ENCODE measurements around the gene NHERF2. TPM values are rescaled to one million over a fixed set of nuclear protein-coding genes. Genes with fewer than 3 reads are reported as not detected.

NHERF2 gene
- total RNA-seq, 6 experiments from 2014 or later, result 140 to 177 (median 152) TPM

- Mint-ChIP-seq H3K4me1 (ENCODE audit: low read depth) (peaks cover 19% of the 10 kb centered on the region), H3K27me3 (ENCODE audit: insufficient read depth) (peaks cover 9% of the 10 kb centered on the region), H3K27ac (no peak within 1 kb of the TSS), H3K36me3 (ENCODE audit: low read depth) (no peaks in the 10 kb centered on the region), H3K4me3 (peak within 1 kb of the TSS; percentile 51; the same call in 1 of the 2 replicates), H3K9me3 (no peaks in the 10 kb centered on the region)
- TF ChIP-seq CTCF (IDR thresholded peaks at IDR 0.05), result no peak
- DNase-seq, result no peak
Observed at GRCh38 chr16:2019518-2019920, 7.2 kb upstream of the NHERF2 start, which contains the start of gene NPW. Gene NPW, plus strand, starts transcription at chr16:2019785.

- Mint-ChIP-seq H3K36me3 (ENCODE audit: low read depth) (no peaks in the 10 kb centered on the region), H3K27ac (no peak overlapping the region), H3K27me3 (ENCODE audit: insufficient read depth) (peaks cover 9% of the 10 kb centered on the region), H3K4me1 (ENCODE audit: low read depth) (peaks cover 19% of the 10 kb centered on the region), H3K4me3 (peak overlapping the region; percentile 51; the same call in 1 of the 2 replicates), H3K9me3 (no peaks in the 10 kb centered on the region)
- no peak for TF ChIP-seq CTCF (IDR thresholded peaks at IDR 0.05)
- DNase-seq, result no peak
Observed at GRCh38 chr16:2019921-2020831, 6.5 kb upstream of the NHERF2 start.

GRCh38 chr16:2022723-2023091 lies 4.0 kb upstream of the NHERF2 start:
- peak; percentile 47 for DNase-seq
- Mint-ChIP-seq H3K27me3 (ENCODE audit: insufficient read depth) (peaks cover 9% of the 10 kb centered on the region), H3K4me3 (peak overlapping the region; percentile 80), H3K9me3 (no peaks in the 10 kb centered on the region), H3K36me3 (ENCODE audit: low read depth) (no peaks in the 10 kb centered on the region), H3K27ac (peak overlapping the region; percentile 68), H3K4me1 (ENCODE audit: low read depth) (peaks cover 23% of the 10 kb centered on the region)
- no peak for TF ChIP-seq CTCF (IDR thresholded peaks at IDR 0.05)

- no peaks in the 10 kb centered on the region for H3K9me3 Mint-ChIP-seq
- DNase-seq, result peak; percentile 80
- peak; percentile 98 for TF ChIP-seq CTCF (IDR thresholded peaks at IDR 0.05)
- H3K4me1 Mint-ChIP-seq (ENCODE audit: low read depth), result peaks cover 29% of the 10 kb centered on the region
- peaks cover 9% of the 10 kb centered on the region for H3K27me3 Mint-ChIP-seq (ENCODE audit: insufficient read depth)
- H3K36me3 Mint-ChIP-seq (ENCODE audit: low read depth), result no peaks in the 10 kb centered on the region
- H3K4me3 Mint-ChIP-seq, result peak overlapping the region; percentile 80
- peak overlapping the region; percentile 68 for H3K27ac Mint-ChIP-seq
Observed at GRCh38 chr16:2023092-2024031, 3.3 kb upstream of the NHERF2 start.

GRCh38 chr16:2024032-2024420 lies 2.7 kb upstream of the NHERF2 start:
- H3K27ac Mint-ChIP-seq, result no peak overlapping the region
- H3K4me1 Mint-ChIP-seq (ENCODE audit: low read depth), result peaks cover 34% of the 10 kb centered on the region
- DNase-seq, result no peak
- H3K27me3 Mint-ChIP-seq (ENCODE audit: insufficient read depth), result peaks cover 10% of the 10 kb centered on the region
- no peaks in the 10 kb centered on the region for H3K36me3 Mint-ChIP-seq (ENCODE audit: low read depth)
- H3K9me3 Mint-ChIP-seq, result no peaks in the 10 kb centered on the region
- no peak for TF ChIP-seq CTCF (IDR thresholded peaks at IDR 0.05)
- H3K4me3 Mint-ChIP-seq, result no peak overlapping the region

Data from HFFc6 (cell line).